Measurements from ENCODE around the gene FREM2. TPM values are rescaled to one million over a fixed set of nuclear protein-coding genes. Genes with fewer than 3 reads are reported as not detected.

FREM2 gene
- total RNA-seq, 1 donor from 2014 or later: 0.54 TPM

DNA sequence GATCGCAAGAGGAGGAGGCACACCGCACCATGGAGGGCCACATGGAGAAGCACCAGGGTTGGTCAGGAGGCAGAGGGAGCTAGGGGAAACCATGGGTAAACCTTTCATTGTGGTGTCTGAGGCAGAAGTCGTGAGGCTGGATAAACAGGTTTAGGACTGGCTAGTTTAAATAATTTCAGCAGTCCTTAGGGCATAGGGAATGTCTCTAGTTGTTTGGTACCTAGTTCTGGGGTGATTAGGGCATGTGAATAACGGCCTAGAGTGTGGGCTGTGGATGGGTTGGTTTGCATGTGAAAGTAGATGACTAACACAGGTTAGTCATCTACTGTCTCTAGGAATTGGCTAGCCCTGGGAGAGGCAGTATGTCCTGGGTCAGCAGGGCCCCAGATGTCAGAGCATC lies 201.4 kb downstream of the FREM2 start:
- Mint-ChIP-seq H3K4me1 (ENCODE audit: low read depth, unreplicated experiment) (peaks cover 7% of the 10 kb centered on the region), H3K9me3 (ENCODE audit: unreplicated experiment) (peaks cover 1% of the 10 kb centered on the region), H3K36me3 (ENCODE audit: unreplicated experiment) (no peaks in the 10 kb centered on the region), H3K27me3 (ENCODE audit: unreplicated experiment) (peaks cover 1% of the 10 kb centered on the region), H3K4me3 (ENCODE audit: unreplicated experiment) (no peak overlapping the region), H3K27ac (ENCODE audit: unreplicated experiment) (no peak overlapping the region)
- DNase-seq: no peak
- no peak for TF ChIP-seq CTCF (IDR thresholded peaks at IDR 0.05; ENCODE audit: partially characterized antibody, unreplicated experiment)

DNA sequence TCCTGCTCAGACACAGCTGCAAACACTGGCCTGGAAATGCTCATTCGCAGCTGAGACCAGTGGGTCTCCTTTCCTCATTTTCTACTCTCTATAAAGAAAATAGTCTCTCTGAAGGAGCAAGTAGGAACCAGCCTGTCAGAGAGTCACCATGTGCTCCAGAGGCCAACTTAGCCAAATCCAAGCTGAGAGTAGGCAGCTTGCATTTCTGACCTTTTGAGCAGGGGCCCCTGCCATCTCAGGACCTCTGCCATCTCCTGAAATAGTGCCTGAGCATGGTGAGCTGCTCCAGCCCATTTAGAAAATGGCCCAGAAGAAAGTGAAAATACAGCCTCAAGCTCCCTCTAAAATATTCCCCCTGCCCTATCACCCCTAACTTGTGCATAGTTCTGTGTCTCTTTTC lies 208.2 kb downstream of the FREM2 start:
- Mint-ChIP-seq H3K27ac (ENCODE audit: unreplicated experiment) (no peak overlapping the region), H3K4me1 (ENCODE audit: low read depth, unreplicated experiment) (peaks cover 6% of the 10 kb centered on the region), H3K27me3 (ENCODE audit: unreplicated experiment) (peaks cover 1% of the 10 kb centered on the region), H3K36me3 (ENCODE audit: unreplicated experiment) (no peaks in the 10 kb centered on the region), H3K4me3 (ENCODE audit: unreplicated experiment) (no peak overlapping the region), H3K9me3 (ENCODE audit: unreplicated experiment) (peaks cover 1% of the 10 kb centered on the region)
- no peak for TF ChIP-seq CTCF (IDR thresholded peaks at IDR 0.05; ENCODE audit: partially characterized antibody, unreplicated experiment)
- no peak for DNase-seq

GRCh38 chr13:38897521-38897920 lies 210.6 kb downstream of the FREM2 start:
- H3K27me3 Mint-ChIP-seq (ENCODE audit: unreplicated experiment): peaks cover 1% of the 10 kb centered on the region
- no peaks in the 10 kb centered on the region for H3K36me3 Mint-ChIP-seq (ENCODE audit: unreplicated experiment)
- no peak for DNase-seq
- TF ChIP-seq CTCF (IDR thresholded peaks at IDR 0.05; ENCODE audit: partially characterized antibody, unreplicated experiment): no peak
- no peak overlapping the region for H3K4me3 Mint-ChIP-seq (ENCODE audit: unreplicated experiment)
- H3K4me1 Mint-ChIP-seq (ENCODE audit: low read depth, unreplicated experiment): peaks cover 6% of the 10 kb centered on the region
- no peak overlapping the region for H3K27ac Mint-ChIP-seq (ENCODE audit: unreplicated experiment)
- peaks cover under 1% of the 10 kb centered on the region for H3K9me3 Mint-ChIP-seq (ENCODE audit: unreplicated experiment)

- Mint-ChIP-seq H3K4me3 (ENCODE audit: unreplicated experiment) (no peak overlapping the region), H3K27ac (ENCODE audit: unreplicated experiment) (no peak overlapping the region), H3K9me3 (ENCODE audit: unreplicated experiment) (no peaks in the 10 kb centered on the region), H3K36me3 (ENCODE audit: unreplicated experiment) (no peaks in the 10 kb centered on the region), H3K4me1 (ENCODE audit: low read depth, unreplicated experiment) (peaks cover 6% of the 10 kb centered on the region), H3K27me3 (ENCODE audit: unreplicated experiment) (peaks cover 1% of the 10 kb centered on the region)
- TF ChIP-seq CTCF (IDR thresholded peaks at IDR 0.05; ENCODE audit: partially characterized antibody, unreplicated experiment): no peak
- DNase-seq: no peak
Observed at GRCh38 chr13:38898481-38898880, 211.6 kb downstream of the FREM2 start.

GRCh38 chr13:38899571-38899970 lies 212.7 kb downstream of the FREM2 start:
- Mint-ChIP-seq H3K27ac (ENCODE audit: unreplicated experiment) (no peak overlapping the region), H3K4me3 (ENCODE audit: unreplicated experiment) (no peak overlapping the region), H3K4me1 (ENCODE audit: low read depth, unreplicated experiment) (peaks cover 6% of the 10 kb centered on the region), H3K9me3 (ENCODE audit: unreplicated experiment) (no peaks in the 10 kb centered on the region), H3K27me3 (ENCODE audit: unreplicated experiment) (peaks cover 1% of the 10 kb centered on the region), H3K36me3 (ENCODE audit: unreplicated experiment) (no peaks in the 10 kb centered on the region)
- TF ChIP-seq CTCF (IDR thresholded peaks at IDR 0.05; ENCODE audit: partially characterized antibody, unreplicated experiment): no peak
- DNase-seq: no peak
